ENCODE data around the gene DDIT3. TPM values are rescaled to one million over a fixed set of nuclear protein-coding genes. Genes with fewer than 3 reads are reported as not detected.
A peak's percentile ranks its signal among the peaks of the same experiment; 100 is the strongest.

Gene DDIT3
- total RNA-seq, 1 experiment from 2014 or later: 61.9 TPM

- POLR2A ChIA-PET (ENCODE audit: low non-redundant PET): no interaction called here
- DNase-seq (ENCODE audit: low spot score): no peak
- intact Hi-C loops (cut with micrococcal nuclease; ENCODE audit: unreplicated experiment): no loop called here
- no peaks in the 10 kb centered on the region for H3K27me3 ChIP-seq (replicated peaks; ENCODE audit: insufficient read depth, low read depth, low read length, poor library complexity)
- no peaks in the 10 kb centered on the region for H3K36me3 ChIP-seq (ENCODE audit: insufficient read depth, low read length, poor library complexity, severe bottlenecking)
- no peaks in the 10 kb centered on the region for H3K9me3 ChIP-seq (ENCODE audit: low read depth, low read length, poor library complexity, severe bottlenecking)
- CTCF ChIA-PET: no interaction called here
- TF ChIP-seq EZH2 (IDR thresholded peaks at IDR 0.05; ENCODE audit: borderline replicate concordance, low read depth, low read length, poor library complexity, severe bottlenecking) (no peak), CTCF (conservative IDR thresholded peaks at IDR 0.05; ENCODE audit: low read depth, low read length) (no peak)
- peaks cover 24% of the 10 kb centered on the region for H3K4me1 ChIP-seq (ENCODE audit: insufficient read depth, low read length, poor library complexity, severe bottlenecking)
- BruUV-seq (replicated peaks): no TSS peak
- H3K4me3 ChIP-seq (ENCODE audit: low read depth, low read length, poor library complexity, severe bottlenecking): peak overlapping the region; percentile 57
- no peak overlapping the region for H3K27ac ChIP-seq (ENCODE audit: low read depth, low read length, poor library complexity, severe bottlenecking)
Measured at GRCh38 chr12:57549203-57549908, 29.0 kb upstream of the DDIT3 start.

- H3K4me1 ChIP-seq (ENCODE audit: insufficient read depth, low read length, poor library complexity, severe bottlenecking): peaks cover 19% of the 10 kb centered on the region
- H3K36me3 ChIP-seq (ENCODE audit: insufficient read depth, low read length, poor library complexity, severe bottlenecking): no peaks in the 10 kb centered on the region
- H3K9me3 ChIP-seq (ENCODE audit: low read depth, low read length, poor library complexity, severe bottlenecking): no peaks in the 10 kb centered on the region
- no peak for DNase-seq (ENCODE audit: low spot score)
- no peak overlapping the region for H3K27ac ChIP-seq (ENCODE audit: low read depth, low read length, poor library complexity, severe bottlenecking)
- no TSS peak for BruUV-seq (replicated peaks)
- no peaks in the 10 kb centered on the region for H3K27me3 ChIP-seq (replicated peaks; ENCODE audit: insufficient read depth, low read depth, low read length, poor library complexity)
- CTCF ChIA-PET: no interaction called here
- TF ChIP-seq EZH2 (IDR thresholded peaks at IDR 0.05; ENCODE audit: borderline replicate concordance, low read depth, low read length, poor library complexity, severe bottlenecking) (no peak), CTCF (conservative IDR thresholded peaks at IDR 0.05; ENCODE audit: low read depth, low read length) (no peak)
- intact Hi-C loops (cut with micrococcal nuclease; ENCODE audit: unreplicated experiment): no loop called here
- POLR2A ChIA-PET (ENCODE audit: low non-redundant PET): no interaction called here
- H3K4me3 ChIP-seq (ENCODE audit: low read depth, low read length, poor library complexity, severe bottlenecking): no peak overlapping the region
Measured at GRCh38 chr12:57548488-57548887, 28.2 kb upstream of the DDIT3 start.

- intact Hi-C loops (cut with micrococcal nuclease; ENCODE audit: unreplicated experiment): no loop called here
- POLR2A ChIA-PET (ENCODE audit: low non-redundant PET): no interaction called here
- CTCF ChIA-PET: no interaction called here
- no peaks in the 10 kb centered on the region for H3K27me3 ChIP-seq (replicated peaks; ENCODE audit: insufficient read depth, low read depth, low read length, poor library complexity)
- DNase-seq (ENCODE audit: low spot score): no peak
- H3K9me3 ChIP-seq (ENCODE audit: low read depth, low read length, poor library complexity, severe bottlenecking): no peaks in the 10 kb centered on the region
- H3K27ac ChIP-seq (ENCODE audit: low read depth, low read length, poor library complexity, severe bottlenecking): no peak overlapping the region
- peaks cover 14% of the 10 kb centered on the region for H3K4me1 ChIP-seq (ENCODE audit: insufficient read depth, low read length, poor library complexity, severe bottlenecking)
- BruUV-seq (replicated peaks): no TSS peak
- H3K4me3 ChIP-seq (ENCODE audit: low read depth, low read length, poor library complexity, severe bottlenecking): no peak overlapping the region
- TF ChIP-seq EZH2 (IDR thresholded peaks at IDR 0.05; ENCODE audit: borderline replicate concordance, low read depth, low read length, poor library complexity, severe bottlenecking) (no peak), CTCF (conservative IDR thresholded peaks at IDR 0.05; ENCODE audit: low read depth, low read length) (no peak)
- H3K36me3 ChIP-seq (ENCODE audit: insufficient read depth, low read length, poor library complexity, severe bottlenecking): no peaks in the 10 kb centered on the region
Measured at GRCh38 chr12:57548013-57548315, 27.6 kb upstream of the DDIT3 start.
